Measurements from ENCODE around the gene ALG6. TPM values are rescaled to one million over a fixed set of nuclear protein-coding genes. Genes with fewer than 3 reads are reported as not detected.
"Not testable (repeated sequence)": the region's sequence is repeated elsewhere in the genome, so short reads cannot be mapped to it uniquely, and the experiment has no call there.

Gene ALG6
- total RNA-seq, 1 donor from 2014 or later, result 22.6 TPM

DNA sequence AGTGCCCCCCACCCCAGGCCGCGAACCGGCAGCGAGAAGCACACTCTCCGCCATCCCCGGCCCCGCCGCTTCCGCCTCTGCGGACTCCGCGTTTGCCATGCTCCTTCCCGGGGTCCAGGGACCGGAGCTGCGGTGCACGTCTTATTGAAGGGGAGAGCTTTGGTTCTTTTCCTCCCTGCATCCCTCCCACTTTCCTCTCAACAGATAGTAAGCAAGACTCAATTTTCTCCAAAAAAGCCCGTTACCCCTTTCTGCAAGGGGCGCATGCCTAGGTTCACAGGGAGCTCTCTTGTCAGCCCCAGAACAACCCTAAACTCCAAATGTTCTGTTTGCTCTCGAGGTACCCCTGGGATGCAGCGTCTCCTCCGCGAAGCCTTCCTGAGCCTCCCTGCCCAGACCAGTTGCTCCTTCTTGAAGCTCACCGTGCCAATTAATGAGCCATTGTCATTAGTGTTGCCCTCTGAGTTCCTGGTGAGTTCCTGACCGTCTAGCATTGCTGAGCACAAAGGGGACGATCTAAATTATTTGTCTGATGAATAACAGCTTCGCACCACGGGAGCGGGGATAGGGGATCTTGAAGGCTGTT, 37.0 kb upstream of the ALG6 start:
- TF ChIP-seq, protein P1, sequence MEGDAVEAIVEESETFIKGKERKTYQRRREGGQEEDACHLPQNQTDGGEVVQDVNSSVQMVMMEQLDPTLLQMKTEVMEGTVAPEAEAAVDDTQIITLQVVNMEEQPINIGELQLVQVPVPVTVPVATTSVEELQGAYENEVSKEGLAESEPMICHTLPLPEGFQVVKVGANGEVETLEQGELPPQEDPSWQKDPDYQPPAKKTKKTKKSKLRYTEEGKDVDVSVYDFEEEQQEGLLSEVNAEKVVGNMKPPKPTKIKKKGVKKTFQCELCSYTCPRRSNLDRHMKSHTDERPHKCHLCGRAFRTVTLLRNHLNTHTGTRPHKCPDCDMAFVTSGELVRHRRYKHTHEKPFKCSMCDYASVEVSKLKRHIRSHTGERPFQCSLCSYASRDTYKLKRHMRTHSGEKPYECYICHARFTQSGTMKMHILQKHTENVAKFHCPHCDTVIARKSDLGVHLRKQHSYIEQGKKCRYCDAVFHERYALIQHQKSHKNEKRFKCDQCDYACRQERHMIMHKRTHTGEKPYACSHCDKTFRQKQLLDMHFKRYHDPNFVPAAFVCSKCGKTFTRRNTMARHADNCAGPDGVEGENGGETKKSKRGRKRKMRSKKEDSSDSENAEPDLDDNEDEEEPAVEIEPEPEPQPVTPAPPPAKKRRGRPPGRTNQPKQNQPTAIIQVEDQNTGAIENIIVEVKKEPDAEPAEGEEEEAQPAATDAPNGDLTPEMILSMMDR (IDR thresholded peaks at IDR 0.05; ENCODE audit: unreplicated experiment), result no peak
- H3K36me3 Mint-ChIP-seq (ENCODE audit: insufficient read depth), result no peaks in the 10 kb centered on the region
- no peaks in the 10 kb centered on the region for H3K4me1 Mint-ChIP-seq (ENCODE audit: low read depth)
- H3K27ac Mint-ChIP-seq, result no peak overlapping the region
- no peaks in the 10 kb centered on the region for H3K9me3 Mint-ChIP-seq (ENCODE audit: low read depth)
- peak overlapping the region; percentile 16 for H3K4me3 Mint-ChIP-seq (ENCODE audit: low read depth)
- peaks cover 92% of the 10 kb centered on the region for H3K27me3 Mint-ChIP-seq
- DNase-seq (ENCODE audit: low spot score, unreplicated experiment), result no peak

DNA sequence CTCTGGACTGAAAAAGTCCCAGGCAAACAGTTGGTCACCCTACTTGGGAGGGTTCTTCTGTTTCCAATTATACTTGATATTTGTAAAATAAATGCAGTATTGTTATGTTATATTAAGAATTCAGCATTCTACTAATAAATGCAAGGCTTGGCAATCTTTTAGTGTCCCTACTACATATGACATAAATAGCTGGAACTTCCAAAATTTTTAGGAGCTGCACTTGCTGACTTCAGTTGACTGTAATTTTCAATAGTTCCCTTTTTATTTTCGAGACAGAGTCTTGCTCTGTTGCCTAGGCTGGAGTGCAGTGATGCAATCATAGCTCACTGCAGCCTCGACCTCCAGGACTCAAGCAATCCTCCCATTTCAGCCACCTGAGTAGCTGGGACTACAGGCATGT, 25.0 kb upstream of the ALG6 start:
- TF ChIP-seq, protein P1 (IDR thresholded peaks at IDR 0.05; ENCODE audit: unreplicated experiment), result no peak
- no peak overlapping the region for H3K4me3 Mint-ChIP-seq (ENCODE audit: low read depth)
- no peaks in the 10 kb centered on the region for H3K9me3 Mint-ChIP-seq (ENCODE audit: low read depth)
- peaks cover 9% of the 10 kb centered on the region for H3K27me3 Mint-ChIP-seq
- no peak for DNase-seq (ENCODE audit: low spot score, unreplicated experiment)
- no peaks in the 10 kb centered on the region for H3K36me3 Mint-ChIP-seq (ENCODE audit: insufficient read depth)
- no peak overlapping the region for H3K27ac Mint-ChIP-seq
- H3K4me1 Mint-ChIP-seq (ENCODE audit: low read depth), result no peaks in the 10 kb centered on the region

DNA sequence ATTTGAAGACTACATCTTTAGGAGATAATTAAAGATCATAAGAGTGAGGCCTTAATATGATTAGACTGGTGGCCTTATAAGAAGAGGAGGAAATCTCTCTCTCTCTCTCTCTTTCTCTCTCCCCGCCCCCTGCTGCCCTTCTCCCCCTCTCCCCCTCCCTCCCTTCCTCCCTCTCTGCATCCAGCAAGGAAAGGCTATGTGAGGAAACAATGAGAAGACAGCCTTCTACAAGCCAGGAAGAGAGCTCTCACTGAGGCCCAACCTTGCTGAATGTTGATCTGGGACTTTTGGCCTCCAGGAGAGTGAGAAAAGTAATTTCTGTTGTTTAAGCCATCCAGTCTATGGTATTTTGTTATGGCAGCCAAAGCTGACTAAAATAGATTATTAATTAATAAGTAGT, 23.5 kb upstream of the ALG6 start:
- H3K27ac Mint-ChIP-seq, result no peak overlapping the region
- H3K27me3 Mint-ChIP-seq, result peaks cover 12% of the 10 kb centered on the region
- H3K9me3 Mint-ChIP-seq (ENCODE audit: low read depth), result no peaks in the 10 kb centered on the region
- no peak for DNase-seq (ENCODE audit: low spot score, unreplicated experiment)
- no peaks in the 10 kb centered on the region for H3K4me1 Mint-ChIP-seq (ENCODE audit: low read depth)
- TF ChIP-seq, protein P1 (IDR thresholded peaks at IDR 0.05; ENCODE audit: unreplicated experiment), result no peak
- H3K4me3 Mint-ChIP-seq (ENCODE audit: low read depth), result no peak overlapping the region
- no peaks in the 10 kb centered on the region for H3K36me3 Mint-ChIP-seq (ENCODE audit: insufficient read depth)

DNA sequence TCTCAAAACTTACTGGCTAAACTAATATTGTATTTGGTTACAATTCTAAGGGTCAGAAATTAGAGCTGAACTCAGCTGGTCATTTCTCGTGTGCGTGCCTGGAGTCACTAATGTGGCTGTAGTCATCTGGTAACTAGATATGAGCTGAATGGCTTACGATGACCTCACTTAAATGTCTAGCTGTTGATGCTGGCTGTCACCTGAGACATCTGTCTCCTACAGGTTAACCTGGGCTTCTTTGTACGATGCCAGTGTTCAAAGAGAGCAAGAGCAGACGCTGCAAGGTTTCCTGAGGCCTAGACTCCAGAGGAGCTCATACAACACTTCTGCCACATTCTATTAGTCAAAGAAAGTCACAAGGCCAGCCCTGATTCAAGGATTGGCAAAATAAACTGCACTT, 17.1 kb upstream of the ALG6 start:
- Mint-ChIP-seq H3K27me3 (peaks cover 32% of the 10 kb centered on the region), H3K27ac (no peak overlapping the region), H3K4me3 (ENCODE audit: low read depth) (no peak overlapping the region)

DNA sequence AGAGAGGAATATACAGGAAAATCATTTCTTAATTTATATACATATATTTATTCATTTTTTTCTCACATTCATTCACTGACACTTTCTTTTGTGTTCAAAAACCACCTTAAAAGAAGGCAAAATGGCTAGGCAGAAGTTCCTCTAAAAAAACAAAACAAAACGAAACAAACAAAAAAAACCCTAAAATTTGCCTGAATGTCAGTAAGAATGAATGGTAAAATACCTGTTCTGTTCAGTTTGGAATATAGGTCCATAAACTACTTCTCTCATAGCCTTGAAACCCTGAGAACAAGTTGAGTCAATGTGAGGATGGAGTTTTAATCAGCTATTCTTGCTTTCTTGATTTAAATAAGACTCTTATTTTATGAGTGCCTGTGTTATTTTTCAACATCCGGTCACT, 14.7 kb upstream of the ALG6 start:
- no peak for DNase-seq (ENCODE audit: low spot score, unreplicated experiment)
- TF ChIP-seq, protein P1 (IDR thresholded peaks at IDR 0.05; ENCODE audit: unreplicated experiment), result no peak
- H3K36me3 Mint-ChIP-seq (ENCODE audit: insufficient read depth), result no peaks in the 10 kb centered on the region
- no peaks in the 10 kb centered on the region for H3K4me1 Mint-ChIP-seq (ENCODE audit: low read depth)
- no peak overlapping the region for H3K4me3 Mint-ChIP-seq (ENCODE audit: low read depth)
- H3K9me3 Mint-ChIP-seq (ENCODE audit: low read depth), result no peaks in the 10 kb centered on the region
- H3K27me3 Mint-ChIP-seq, result peaks cover 34% of the 10 kb centered on the region
- no peak overlapping the region for H3K27ac Mint-ChIP-seq

More for the DNA sequence above, 17.1 kb upstream of the ALG6 start:
- H3K4me1 Mint-ChIP-seq (ENCODE audit: low read depth), result no peaks in the 10 kb centered on the region
- no peaks in the 10 kb centered on the region for H3K36me3 Mint-ChIP-seq (ENCODE audit: insufficient read depth)
- TF ChIP-seq, protein P1 (IDR thresholded peaks at IDR 0.05; ENCODE audit: unreplicated experiment), result no peak
- H3K9me3 Mint-ChIP-seq (ENCODE audit: low read depth), result no peaks in the 10 kb centered on the region
- no peak for DNase-seq (ENCODE audit: low spot score, unreplicated experiment)

DNA sequence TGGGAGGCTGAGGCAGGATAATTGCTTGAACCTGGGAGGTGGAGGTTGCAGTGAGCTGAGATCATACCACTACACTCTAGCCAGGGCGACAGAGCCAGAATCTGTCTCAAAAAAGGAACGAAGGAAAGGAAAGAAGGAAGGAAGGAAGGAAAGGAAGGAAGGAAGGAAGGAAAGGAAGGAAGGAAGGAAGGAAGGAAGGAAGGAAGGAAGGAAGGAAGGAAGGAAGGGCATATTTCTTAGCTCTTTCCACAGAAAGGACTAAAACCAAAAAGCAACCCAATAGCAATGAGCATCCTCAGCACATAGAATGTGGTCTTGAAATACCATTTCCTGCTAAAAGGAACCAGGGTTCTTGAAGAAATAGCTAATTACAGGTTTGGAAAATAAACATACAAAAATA, 11.2 kb upstream of the ALG6 start:
- peaks cover 23% of the 10 kb centered on the region for H3K27me3 Mint-ChIP-seq

More for the DNA sequence above, 11.2 kb upstream of the ALG6 start:
- not testable (repeated sequence) for H3K36me3 Mint-ChIP-seq (ENCODE audit: insufficient read depth); H3K4me1 Mint-ChIP-seq (ENCODE audit: low read depth); DNase-seq (ENCODE audit: low spot score, unreplicated experiment); H3K9me3 Mint-ChIP-seq (ENCODE audit: low read depth); H3K4me3 Mint-ChIP-seq (ENCODE audit: low read depth); H3K27ac Mint-ChIP-seq

All from progenitor cell of endocrine pancreas (in vitro differentiated cells).